HG03378 (cell line): Measurements from ENCODE around the gene ELF3.
"Not testable (repeated sequence)": the region's sequence is repeated elsewhere in the genome, so short reads cannot be mapped to it uniquely, and the experiment has no call there.

Experiments
- ATAC-seq: cut with Tn5 transposase; IDR thresholded peaks from one replicate; pipeline ENCODE4 v1.9.1; 2021; ENCODE audit warnings: mild to moderate bottlenecking, moderate library complexity; ENCODE audit not compliant: unreplicated experiment

The ELF3 gene

DNA sequence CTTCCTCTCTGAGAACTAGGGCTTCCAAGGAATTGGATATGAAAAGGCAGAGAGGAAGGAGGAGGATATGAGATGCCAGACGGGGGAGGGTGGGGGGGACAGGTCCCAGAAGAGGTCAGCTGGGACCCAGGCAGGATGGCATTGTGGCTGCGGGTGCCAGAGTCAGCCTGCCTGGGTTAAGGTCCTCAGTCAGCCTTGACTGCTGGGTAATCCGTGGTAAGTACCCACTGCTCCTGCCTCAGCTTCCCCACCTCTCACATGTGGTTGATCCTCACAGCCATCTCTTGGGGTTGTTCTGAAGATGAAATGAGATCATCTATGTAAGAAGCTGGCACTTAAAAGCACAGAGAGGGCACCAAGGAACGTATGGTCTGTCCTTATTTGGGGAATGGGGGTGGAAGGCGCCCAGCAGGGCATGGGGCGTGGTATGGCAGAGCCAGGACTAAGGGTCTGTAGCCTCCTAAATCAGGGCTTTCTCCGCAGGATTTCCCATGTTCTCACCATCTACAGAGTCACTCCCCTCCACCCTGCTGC, 23.8 kb downstream of the ELF3 start:
- no peak for ATAC-seq

GRCh38 chr1:202034683-202035462, 24.5 kb downstream of the ELF3 start:
- ATAC-seq, result no peak

- no peak for ATAC-seq
These were observed 26.4 kb downstream of the ELF3 start for GRCh38 chr1:202036595-202037387.

- ATAC-seq, result no peak
These were observed 27.4 kb downstream of the ELF3 start for GRCh38 chr1:202037706-202038296.

- ATAC-seq, result no peak
These were observed 28.4 kb downstream of the ELF3 start for GRCh38 chr1:202038688-202039346.

DNA sequence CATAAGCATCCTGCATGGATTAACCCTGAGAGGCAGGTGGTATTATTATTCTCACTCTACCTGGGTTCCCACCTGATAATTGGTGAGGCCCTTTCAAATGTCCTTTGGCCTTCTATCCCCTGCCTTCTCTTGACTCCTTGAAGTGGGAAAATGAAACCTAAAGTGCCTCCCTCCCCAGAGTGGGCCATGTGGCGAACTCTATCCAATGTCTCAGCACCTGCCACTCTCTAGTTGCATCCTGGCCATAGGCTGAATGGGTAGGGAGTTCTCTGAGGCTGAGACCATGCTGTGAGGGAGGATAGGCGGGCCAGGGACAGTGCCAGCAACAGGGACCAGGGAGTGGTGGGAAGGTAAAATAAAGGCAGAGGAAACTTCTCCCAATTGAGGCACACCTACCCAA, 35.3 kb downstream of the ELF3 start:
- no peak for ATAC-seq

DNA sequence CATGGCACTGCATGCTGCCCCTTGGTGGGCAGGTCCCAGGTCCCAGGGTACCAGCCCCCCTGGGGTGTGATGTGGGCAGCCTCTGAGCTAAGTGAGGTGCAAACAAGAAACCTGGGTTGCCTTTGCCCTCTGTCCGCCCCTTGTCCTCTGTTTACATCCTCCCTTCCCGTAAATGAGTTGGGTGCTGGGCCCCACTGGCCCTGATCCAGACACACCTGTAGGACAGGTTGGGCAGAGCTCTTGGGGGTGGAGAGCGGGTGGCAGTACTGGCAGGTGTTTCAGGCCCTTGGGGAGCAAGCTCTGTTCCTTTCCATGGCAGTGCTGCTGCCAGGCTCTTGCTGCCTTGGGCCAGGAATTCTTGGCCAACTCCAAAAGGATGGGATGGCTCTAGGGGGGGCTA, 35.8 kb downstream of the ELF3 start:
- no peak for ATAC-seq

- ATAC-seq, result no peak
These were observed 36.6 kb downstream of the ELF3 start for GRCh38 chr1:202046748-202047708.

DNA sequence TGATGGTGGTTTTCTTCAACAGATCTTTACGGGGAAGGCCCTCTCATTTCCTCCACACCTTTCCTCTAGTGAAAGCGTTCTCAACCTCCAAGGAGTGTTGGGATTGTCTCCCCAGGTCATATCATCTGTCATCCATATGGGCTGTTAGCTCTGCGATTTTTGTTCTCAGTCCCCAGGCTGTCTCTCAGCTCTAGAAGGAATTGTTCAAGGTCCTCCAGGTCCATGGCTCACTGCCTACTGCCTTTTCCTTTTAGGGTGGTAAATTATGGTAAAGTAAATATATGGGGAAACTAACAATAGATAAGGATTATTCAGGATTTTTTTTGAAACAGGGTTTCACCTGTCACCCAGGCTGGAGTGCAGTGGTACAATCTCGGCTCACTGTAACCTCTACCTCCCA, 37.6 kb downstream of the ELF3 start:
- ATAC-seq, result no peak

- no peak for ATAC-seq
These were observed 38.7 kb downstream of the ELF3 start for GRCh38 chr1:202049129-202049528.

DNA sequence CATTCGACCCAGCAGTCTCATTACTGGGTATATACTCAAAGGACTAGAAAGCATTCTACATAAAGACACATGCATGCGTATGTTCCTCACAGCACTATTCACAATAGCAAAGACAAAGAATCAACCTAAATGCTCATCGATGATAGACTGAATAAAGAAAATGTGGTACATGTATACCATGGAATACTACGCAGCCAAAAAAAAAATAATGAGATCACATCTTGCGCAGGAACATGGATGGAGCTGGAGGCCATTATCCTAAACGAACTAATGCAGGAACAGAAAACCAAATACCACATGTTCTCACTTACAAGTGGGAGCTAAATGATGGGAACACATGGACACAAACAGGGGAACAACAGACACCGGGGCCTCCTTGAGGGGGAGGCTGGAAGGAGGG, 43.7 kb downstream of the ELF3 start:
- ATAC-seq, result no peak

GRCh38 chr1:202054673-202055072, 44.3 kb downstream of the ELF3 start:
- not testable (repeated sequence) for ATAC-seq

DNA sequence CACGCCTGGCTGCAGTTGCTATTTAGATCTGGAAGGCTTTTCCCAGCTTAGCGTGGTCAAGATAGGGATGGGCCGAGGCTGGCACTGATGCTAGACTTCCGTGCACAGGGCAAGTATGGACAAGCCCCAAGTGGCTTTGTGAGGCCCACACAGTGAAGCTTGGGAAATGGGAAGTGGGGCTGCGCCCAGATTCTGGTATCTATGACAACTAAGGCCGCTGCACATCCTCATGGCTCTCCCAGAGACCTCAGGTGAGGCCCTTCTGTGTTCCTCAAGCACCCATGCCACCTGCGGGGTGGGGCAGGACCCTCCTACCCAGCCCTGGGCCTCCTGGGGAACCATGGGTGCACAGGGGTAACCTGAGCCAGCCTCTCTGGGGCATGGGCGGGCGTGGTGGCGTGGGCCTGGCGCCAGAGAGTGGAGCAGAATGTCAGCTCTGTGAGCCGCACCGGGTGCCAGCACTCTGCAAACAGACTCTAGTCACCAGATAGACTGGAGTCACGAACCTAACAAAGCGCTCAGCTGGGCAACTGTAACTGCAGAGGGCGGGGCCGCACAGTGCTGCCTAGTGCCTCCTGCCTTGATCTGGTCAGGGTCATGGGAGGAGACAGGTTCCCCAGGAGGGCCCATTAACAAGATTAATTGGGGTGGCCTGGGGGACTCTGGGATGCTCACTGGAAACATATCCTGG, 46.4 kb downstream of the ELF3 start:
- no peak for ATAC-seq

- ATAC-seq, result not testable (repeated sequence)
These were observed 46.9 kb downstream of the ELF3 start for GRCh38 chr1:202057335-202057704.

DNA sequence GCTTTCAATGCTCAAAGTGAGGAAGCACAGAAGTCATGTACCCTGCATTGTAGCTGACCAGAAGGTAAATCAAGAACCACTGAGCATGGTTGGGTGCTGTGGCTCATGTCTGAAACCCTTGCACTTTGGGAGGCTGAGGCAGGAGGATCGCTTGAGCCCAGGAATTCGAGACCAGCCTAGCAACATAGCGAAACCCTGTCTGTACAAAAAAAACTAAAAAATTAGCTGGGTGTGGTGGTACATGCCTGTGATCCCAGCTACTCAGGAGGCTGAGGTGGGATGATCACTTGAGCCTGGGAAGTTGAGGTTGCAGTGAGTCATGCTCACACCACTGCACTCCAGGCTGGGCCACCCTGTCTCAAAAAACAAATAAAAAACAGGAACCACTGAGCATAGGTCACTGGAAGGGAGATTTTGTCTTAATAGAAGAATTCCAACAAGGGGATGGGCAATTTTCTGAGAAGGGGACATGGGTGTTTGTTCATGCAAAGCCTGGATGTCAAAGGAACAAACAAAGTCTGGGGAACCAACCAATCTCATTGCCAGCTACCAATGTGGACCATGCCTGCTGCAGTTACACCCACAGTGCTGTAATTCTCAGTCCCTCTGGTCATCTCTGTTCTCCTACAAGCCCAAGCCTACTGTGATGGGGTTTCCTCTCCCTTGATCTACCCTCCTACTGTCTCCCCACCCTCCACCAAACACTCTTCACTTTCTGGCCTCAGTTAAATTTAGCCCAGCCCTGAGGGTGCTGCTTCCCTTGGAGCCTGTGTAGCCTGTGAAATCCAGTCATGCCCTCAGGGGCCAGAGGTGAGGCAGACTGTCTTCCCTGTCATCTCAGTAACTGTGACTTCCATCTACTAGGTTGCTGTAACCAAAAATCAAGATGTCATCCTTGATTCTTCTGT, 47.9 kb downstream of the ELF3 start:
- ATAC-seq, result no peak

GRCh38 chr1:202061055-202061454, 50.7 kb downstream of the ELF3 start:
- ATAC-seq, result no peak

DNA sequence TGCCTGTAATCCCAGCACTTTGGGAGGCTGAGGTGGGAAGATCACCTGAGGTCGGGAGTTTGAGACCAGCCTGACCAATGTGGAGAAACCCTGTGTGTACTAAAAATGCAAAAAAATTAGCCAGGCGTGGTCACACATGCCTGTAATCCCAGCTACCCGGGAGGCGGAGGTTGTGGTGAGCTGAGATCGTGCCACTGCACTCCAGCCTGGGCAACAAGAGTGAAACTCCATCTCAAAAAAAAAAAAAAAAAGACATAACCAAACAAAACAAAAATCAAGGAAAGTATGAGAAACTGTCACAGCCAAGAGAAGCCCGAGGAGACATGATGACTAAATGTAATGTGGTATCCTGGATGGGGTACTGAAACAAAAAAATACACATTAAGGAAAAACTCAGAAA, 51.4 kb downstream of the ELF3 start:
- ATAC-seq, result not testable (repeated sequence)

DNA sequence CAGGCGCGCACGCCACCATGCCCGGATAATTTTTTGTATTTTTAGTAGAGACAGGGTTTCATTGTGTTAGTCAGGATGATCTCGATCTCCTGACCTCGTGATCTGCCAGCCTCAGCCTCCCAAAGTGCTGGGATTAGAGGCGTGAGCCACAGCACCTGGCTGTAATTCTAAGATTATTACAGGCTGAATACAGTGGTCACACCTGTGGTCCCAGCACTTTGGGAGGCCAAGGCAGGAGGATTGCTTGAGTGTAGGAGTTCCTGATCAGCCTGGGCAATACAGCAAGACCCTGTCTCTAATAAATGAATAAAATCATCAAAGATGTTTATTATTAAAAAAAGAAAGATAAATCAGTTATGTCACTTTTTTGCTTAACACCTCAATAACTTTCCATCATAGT, 52.2 kb downstream of the ELF3 start:
- not testable (repeated sequence) for ATAC-seq
